ENCODE data around the gene DENND10. TPM values are rescaled to one million over a fixed set of nuclear protein-coding genes. Genes with fewer than 3 reads are reported as not detected.

The DENND10 gene
- total RNA-seq, 1 experiment from 2014 or later = 41.2 TPM

- ChIA-PET CTCF (interaction anchor here (0.6 kb wide), 1 partner anchor 71 kb away, joined by 6 read pairs; no protein-coding TSS in a partner anchor), POLR2A (ENCODE audit: low non-redundant PET) (no interaction called here)
- intact Hi-C loops (cut with micrococcal nuclease; ENCODE audit: unreplicated experiment) = no loop called here
- Histone ChIP-seq H3K36me3 (ENCODE audit: insufficient read depth, low read length, poor library complexity, severe bottlenecking) (peaks cover 13% of the 10 kb centered on the region), H3K9me3 (ENCODE audit: low read depth, low read length, poor library complexity, severe bottlenecking) (no peaks in the 10 kb centered on the region), H3K27me3 (replicated peaks; ENCODE audit: insufficient read depth, low read depth, low read length, poor library complexity) (no peaks in the 10 kb centered on the region), H3K4me1 (ENCODE audit: insufficient read depth, low read length, poor library complexity, severe bottlenecking) (peaks cover 13% of the 10 kb centered on the region), H3K4me3 (ENCODE audit: low read depth, low read length, poor library complexity, severe bottlenecking) (peak overlapping the region; percentile 84), H3K27ac (ENCODE audit: low read depth, low read length, poor library complexity, severe bottlenecking) (peak overlapping the region; percentile 97)
- TF ChIP-seq EZH2 (IDR thresholded peaks at IDR 0.05; ENCODE audit: borderline replicate concordance, low read depth, low read length, poor library complexity, severe bottlenecking) = no peak
- no peak for TF ChIP-seq CTCF (conservative IDR thresholded peaks at IDR 0.05; ENCODE audit: low read depth, low read length)
- no TSS peak for BruUV-seq (replicated peaks)
- no peak for DNase-seq (ENCODE audit: low spot score)
These were observed 25.3 kb upstream of the DENND10 start for GRCh38 chr10:119078422-119079179.

- TF ChIP-seq EZH2 (IDR thresholded peaks at IDR 0.05; ENCODE audit: borderline replicate concordance, low read depth, low read length, poor library complexity, severe bottlenecking) = no peak
- TF ChIP-seq CTCF (conservative IDR thresholded peaks at IDR 0.05; ENCODE audit: low read depth, low read length) = no peak
- intact Hi-C loops (cut with micrococcal nuclease; ENCODE audit: unreplicated experiment) = loop anchor here (1.0 kb wide), 1 partner anchor 24 kb away; the partner anchor contains the start of gene DENND10
- H3K9me3 ChIP-seq (ENCODE audit: low read depth, low read length, poor library complexity, severe bottlenecking) = no peaks in the 10 kb centered on the region
- peak overlapping the region; percentile 84 for H3K4me3 ChIP-seq (ENCODE audit: low read depth, low read length, poor library complexity, severe bottlenecking)
- no peaks in the 10 kb centered on the region for H3K27me3 ChIP-seq (replicated peaks; ENCODE audit: insufficient read depth, low read depth, low read length, poor library complexity)
- H3K27ac ChIP-seq (ENCODE audit: low read depth, low read length, poor library complexity, severe bottlenecking) = peak overlapping the region; percentile 97
- ChIA-PET POLR2A (ENCODE audit: low non-redundant PET) (no interaction called here), CTCF (no interaction called here)
- peaks cover 13% of the 10 kb centered on the region for H3K4me1 ChIP-seq (ENCODE audit: insufficient read depth, low read length, poor library complexity, severe bottlenecking)
- peak; percentile 72 for DNase-seq (ENCODE audit: low spot score)
- no TSS peak for BruUV-seq (replicated peaks)
- peaks cover 11% of the 10 kb centered on the region for H3K36me3 ChIP-seq (ENCODE audit: insufficient read depth, low read length, poor library complexity, severe bottlenecking)
These were observed 24.1 kb upstream of the DENND10 start for GRCh38 chr10:119079599-119080520.

- ChIA-PET POLR2A (ENCODE audit: low non-redundant PET) (no interaction called here), CTCF (no interaction called here)
- Histone ChIP-seq H3K4me3 (ENCODE audit: low read depth, low read length, poor library complexity, severe bottlenecking) (peak within 1 kb of the TSS; percentile 84), H3K27me3 (replicated peaks; ENCODE audit: insufficient read depth, low read depth, low read length, poor library complexity) (no peaks in the 10 kb centered on the region), H3K4me1 (ENCODE audit: insufficient read depth, low read length, poor library complexity, severe bottlenecking) (peaks cover 13% of the 10 kb centered on the region), H3K9me3 (ENCODE audit: low read depth, low read length, poor library complexity, severe bottlenecking) (no peaks in the 10 kb centered on the region), H3K27ac (ENCODE audit: low read depth, low read length, poor library complexity, severe bottlenecking) (peak within 1 kb of the TSS; percentile 97), H3K36me3 (ENCODE audit: insufficient read depth, low read length, poor library complexity, severe bottlenecking) (peaks cover 11% of the 10 kb centered on the region)
- BruUV-seq (replicated peaks) = no TSS peak
- intact Hi-C loops (cut with micrococcal nuclease; ENCODE audit: unreplicated experiment) = loop anchor here (1.0 kb wide), 1 partner anchor 24 kb away; the partner anchor contains the start of gene DENND10
- no peak for TF ChIP-seq EZH2 (IDR thresholded peaks at IDR 0.05; ENCODE audit: borderline replicate concordance, low read depth, low read length, poor library complexity, severe bottlenecking)
- peak; percentile 95 for DNase-seq (ENCODE audit: low spot score)
These were observed 23.2 kb upstream of the DENND10 start, which contains the start of gene EIF3A for GRCh38 chr10:119080521-119081259. Gene EIF3A, minus strand, starts transcription at chr10:119080817. Its CDS starts 141 bp downstream, at chr10:119080676.
